ENCODE data around the gene URB1. TPM values are rescaled to one million over a fixed set of nuclear protein-coding genes. Genes with fewer than 3 reads are reported as not detected.
A peak's percentile ranks its signal among the peaks of the same experiment; 100 is the strongest.

Gene URB1
- total and polyA plus RNA-seq, 12 donors, result 4.0 to 17.7 (median 12.6) TPM

- H3K4me3 ChIP-seq, result no peak overlapping the region
- 92 to 95% methylated on average over 41 of the region's 41 CpGs for WGBS, 2 donors
- H3K36me3 ChIP-seq, result peaks cover 0 to 8% (median 0%) of the 10 kb centered on the region in 9 donors
- TF ChIP-seq CTCF (IDR thresholded peaks at IDR 0.05), result no peak
- ATAC-seq (no peak), DNase-seq (no peak)
- H3K4me1 ChIP-seq, result no peaks in the 10 kb centered on the region
- intact Hi-C loops (cut with DNase I), result no loop called here
- no peaks in the 10 kb centered on the region for H3K27me3 ChIP-seq
- no peaks in the 10 kb centered on the region for H3K9me3 ChIP-seq
- H3K27ac ChIP-seq, result no peak overlapping the region
Observed at GRCh38 chr21:32300117-32300681, 92.6 kb downstream of the URB1 start.

- DNase-seq (no peak), ATAC-seq (no peak)
- Histone ChIP-seq H3K27ac (no peak overlapping the region), H3K9me3 (no peaks in the 10 kb centered on the region), H3K4me1 (no peaks in the 10 kb centered on the region), H3K4me3 (no peak overlapping the region), H3K36me3 (peaks cover 0 to 8% (median 0%) of the 10 kb centered on the region in 9 donors), H3K27me3 (no peaks in the 10 kb centered on the region)
- intact Hi-C loops (cut with DNase I), result no loop called here
- no peak for TF ChIP-seq CTCF (IDR thresholded peaks at IDR 0.05)
- WGBS, 2 donors, result 73 to 76% methylated on average over 6 of the region's 6 CpGs
Observed at GRCh38 chr21:32299695-32300094, 93.1 kb downstream of the URB1 start.

GRCh38 chr21:32298658-32299081 lies 94.1 kb downstream of the URB1 start, which contains the start of gene MRAP:
TSS of gene MRAP (plus strand) at chr21:32298855. CDS start at chr21:32298972, 117 bp downstream.
- Histone ChIP-seq H3K9me3 (no peaks in the 10 kb centered on the region), H3K4me3 (no peak within 1 kb of the TSS), H3K36me3 (peaks cover 0 to 8% (median 0%) of the 10 kb centered on the region in 9 donors), H3K27me3 (no peaks in the 10 kb centered on the region), H3K4me1 (no peaks in the 10 kb centered on the region), H3K27ac (no peak within 1 kb of the TSS)
- 75 to 78% methylated on average over 14 of the region's 14 CpGs for WGBS, 2 donors
- intact Hi-C loops (cut with DNase I), result no loop called here
- DNase-seq, result no peak
- peak in 2 of 8 donors; percentile 39 to 60 for ATAC-seq
- TF ChIP-seq CTCF (IDR thresholded peaks at IDR 0.05), result no peak

- no peaks in the 10 kb centered on the region for H3K9me3 ChIP-seq
- H3K4me1 ChIP-seq, result no peaks in the 10 kb centered on the region
- intact Hi-C loops (cut with DNase I), result no loop called here
- ATAC-seq (peak in 2 of 8 donors; percentile 51 to 83), DNase-seq (no peak)
- H3K36me3 ChIP-seq, result peaks cover 0 to 8% (median 0%) of the 10 kb centered on the region in 9 donors
- H3K27ac ChIP-seq, result no peak overlapping the region
- no peaks in the 10 kb centered on the region for H3K27me3 ChIP-seq
- H3K4me3 ChIP-seq, result no peak overlapping the region
- no peak for TF ChIP-seq CTCF (IDR thresholded peaks at IDR 0.05)
- WGBS, 2 donors, result 78 to 82% methylated on average over 6 of the region's 6 CpGs
Observed at GRCh38 chr21:32298148-32298559, 94.7 kb downstream of the URB1 start.
